SIG-M5 (cell line): Measurements from ENCODE around the gene PRMT2.
"Not testable (repeated sequence)": the region's sequence is repeated elsewhere in the genome, so short reads cannot be mapped to it uniquely, and the experiment has no call there.

Experiments
- DNase-seq: peaks from one replicate; lab custom pipeline; 2025; lab: John Stamatoyannopoulos, UW

The PRMT2 gene

GRCh38 chr21:46668904-46669303 is 33.4 kb downstream of the PRMT2 start:
- not testable (repeated sequence) for DNase-seq

GRCh38 chr21:46674430-46675007 is 39.0 kb downstream of the PRMT2 start:
- DNase-seq = no peak

GRCh38 chr21:46675595-46676280 is 40.3 kb downstream of the PRMT2 start:
- DNase-seq = no peak

- not testable (repeated sequence) for DNase-seq
Measured at GRCh38 chr21:46676542-46676941, 41.1 kb downstream of the PRMT2 start.

- DNase-seq = not testable (repeated sequence)
Measured at GRCh38 chr21:46681593-46681992, 46.1 kb downstream of the PRMT2 start.

GRCh38 chr21:46698652-46699051 is 63.2 kb downstream of the PRMT2 start:
- DNase-seq = not testable (repeated sequence)

- not testable (repeated sequence) for DNase-seq
Measured at GRCh38 chr21:46699104-46699503, 63.6 kb downstream of the PRMT2 start.
